LNCAP (cell line): ENCODE results near the gene PFDN6.

Experiments used
- TF ChIP-seq, protein P1 (sequence below): fragments of 450-650 bp; IDR thresholded peaks from 2 replicates; pipeline ENCODE4 v1.5.1; 2017; ENCODE audit warnings: mild to moderate bottlenecking

The PFDN6 gene

DNA sequence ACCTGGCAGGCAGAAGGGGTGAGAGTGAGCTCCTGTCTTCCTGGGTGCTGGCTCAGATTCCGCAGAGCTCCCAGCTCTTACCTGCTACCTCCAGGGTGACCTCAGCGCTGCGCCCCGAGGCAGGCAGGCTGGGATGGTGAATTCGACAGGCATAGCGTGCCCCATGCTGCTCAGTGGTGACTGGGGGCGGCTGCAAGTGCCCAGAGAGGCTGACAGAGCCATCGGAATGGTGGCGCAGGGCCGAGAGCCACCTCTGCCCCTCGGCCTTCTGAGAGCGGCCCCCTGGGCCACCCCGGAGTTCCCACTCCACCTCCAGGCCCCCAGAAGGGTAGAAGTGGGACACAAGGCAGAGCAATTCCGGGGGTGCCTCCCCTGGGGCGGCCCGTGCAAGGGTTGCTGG, 14.8 kb downstream of the PFDN6 start:
- TF ChIP-seq, protein P1, sequence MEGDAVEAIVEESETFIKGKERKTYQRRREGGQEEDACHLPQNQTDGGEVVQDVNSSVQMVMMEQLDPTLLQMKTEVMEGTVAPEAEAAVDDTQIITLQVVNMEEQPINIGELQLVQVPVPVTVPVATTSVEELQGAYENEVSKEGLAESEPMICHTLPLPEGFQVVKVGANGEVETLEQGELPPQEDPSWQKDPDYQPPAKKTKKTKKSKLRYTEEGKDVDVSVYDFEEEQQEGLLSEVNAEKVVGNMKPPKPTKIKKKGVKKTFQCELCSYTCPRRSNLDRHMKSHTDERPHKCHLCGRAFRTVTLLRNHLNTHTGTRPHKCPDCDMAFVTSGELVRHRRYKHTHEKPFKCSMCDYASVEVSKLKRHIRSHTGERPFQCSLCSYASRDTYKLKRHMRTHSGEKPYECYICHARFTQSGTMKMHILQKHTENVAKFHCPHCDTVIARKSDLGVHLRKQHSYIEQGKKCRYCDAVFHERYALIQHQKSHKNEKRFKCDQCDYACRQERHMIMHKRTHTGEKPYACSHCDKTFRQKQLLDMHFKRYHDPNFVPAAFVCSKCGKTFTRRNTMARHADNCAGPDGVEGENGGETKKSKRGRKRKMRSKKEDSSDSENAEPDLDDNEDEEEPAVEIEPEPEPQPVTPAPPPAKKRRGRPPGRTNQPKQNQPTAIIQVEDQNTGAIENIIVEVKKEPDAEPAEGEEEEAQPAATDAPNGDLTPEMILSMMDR, result no peak

DNA sequence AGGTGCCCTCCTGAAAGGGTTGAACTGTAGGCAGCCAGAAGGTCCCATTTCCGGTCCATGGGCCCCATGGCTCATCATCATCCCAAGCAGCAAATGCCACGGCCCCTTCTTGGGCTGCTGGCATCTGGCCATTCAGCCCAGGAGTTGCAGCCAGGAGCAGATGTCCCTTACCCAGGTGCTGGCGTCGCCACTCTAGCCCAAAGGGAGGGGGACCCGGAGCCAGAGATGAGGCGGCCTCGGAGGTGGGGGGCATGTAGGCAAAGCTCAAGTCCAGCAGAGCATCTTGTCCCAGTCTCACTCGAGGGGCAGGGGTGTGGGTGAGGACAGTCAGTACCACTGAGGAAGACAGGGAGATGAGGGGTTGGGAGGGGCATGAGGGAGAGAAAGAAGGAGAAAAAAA, 15.7 kb downstream of the PFDN6 start:
- TF ChIP-seq, protein P1, result no peak

DNA sequence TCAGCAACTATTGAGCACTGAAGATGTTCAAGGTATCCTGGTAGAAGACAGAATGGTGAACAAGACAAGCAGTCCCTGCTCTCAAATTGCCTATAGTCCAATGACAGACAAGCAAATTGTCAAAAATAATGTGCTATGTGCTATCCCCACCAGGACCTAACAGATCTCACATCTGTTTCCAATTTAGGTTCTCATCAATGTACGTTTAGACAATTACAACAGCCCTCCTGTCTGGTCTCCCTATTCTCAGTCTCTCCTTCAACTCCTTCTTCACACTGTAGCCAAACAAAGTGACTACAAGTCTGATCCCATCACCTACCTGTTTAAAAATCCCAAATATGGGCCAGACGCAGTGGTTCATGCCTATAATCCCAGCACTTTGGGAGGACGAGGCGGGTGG, 17.0 kb downstream of the PFDN6 start:
- TF ChIP-seq, protein P1, result no peak

DNA sequence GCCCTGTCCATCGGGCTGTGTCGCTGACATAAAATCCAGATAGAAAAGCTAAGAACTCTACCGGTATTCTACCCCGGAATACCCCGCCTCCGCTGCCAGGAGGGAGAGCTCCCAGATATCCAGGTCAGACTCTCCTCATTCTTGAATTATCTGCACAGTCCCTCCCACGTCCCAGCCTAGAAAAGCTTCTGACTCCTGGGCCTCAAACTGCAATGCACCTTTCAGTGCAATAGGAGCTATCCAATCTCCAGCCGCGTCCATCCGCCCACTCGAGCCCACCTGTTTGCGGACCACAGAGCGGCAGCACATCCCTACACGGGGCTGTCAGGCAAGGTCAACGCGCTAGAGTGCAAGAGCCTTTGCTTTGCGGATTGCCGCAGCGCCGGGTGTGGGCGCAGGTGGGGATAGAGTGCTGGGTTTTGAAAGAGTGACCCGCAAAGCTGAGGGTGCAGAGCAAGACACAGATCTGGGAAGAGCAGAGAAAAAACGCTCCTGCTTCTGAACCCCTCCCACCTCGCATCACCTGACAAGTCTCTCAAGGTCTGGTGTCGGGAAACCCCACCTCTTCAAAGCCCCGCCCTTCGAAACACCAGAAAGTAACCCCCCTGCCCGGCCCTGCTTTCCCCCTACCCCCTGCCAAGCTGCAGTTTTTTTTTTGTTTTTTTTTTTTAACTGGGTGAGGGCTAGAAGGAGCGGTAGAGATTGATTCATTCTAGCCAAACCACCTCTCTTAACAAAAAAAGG, 23.1 kb downstream of the PFDN6 start:
- TF ChIP-seq, protein P1, result no peak

DNA sequence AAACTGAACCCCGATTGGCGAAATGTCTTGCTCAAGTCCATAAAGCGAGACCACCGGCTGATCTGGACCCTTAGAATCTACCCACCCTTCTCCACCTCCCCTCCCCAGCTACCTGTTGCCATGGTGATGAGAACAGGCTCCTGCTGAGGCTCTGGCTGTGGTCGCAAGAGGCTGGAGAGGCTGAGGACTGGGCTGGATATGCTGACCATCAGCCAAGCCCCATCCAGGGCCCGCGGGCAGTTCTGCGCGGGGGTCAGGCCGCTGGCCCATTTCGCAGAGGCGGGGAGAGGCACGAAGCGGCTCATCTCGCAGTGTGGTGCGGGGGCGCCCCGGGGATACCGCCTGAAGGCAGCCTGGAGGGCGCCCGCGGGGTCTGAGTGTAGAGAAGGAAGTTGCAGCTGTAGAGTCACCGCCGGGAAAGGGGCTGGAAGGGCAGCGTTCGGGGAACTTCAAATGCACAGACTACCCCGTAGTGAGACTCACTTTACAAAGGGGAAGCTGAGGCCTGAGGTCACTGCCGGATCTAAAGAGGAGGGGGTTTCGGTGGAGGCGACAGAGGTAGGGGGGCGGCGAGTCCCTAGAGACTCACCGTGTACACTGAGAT, 23.8 kb downstream of the PFDN6 start:
- TF ChIP-seq, protein P1, result no peak

DNA sequence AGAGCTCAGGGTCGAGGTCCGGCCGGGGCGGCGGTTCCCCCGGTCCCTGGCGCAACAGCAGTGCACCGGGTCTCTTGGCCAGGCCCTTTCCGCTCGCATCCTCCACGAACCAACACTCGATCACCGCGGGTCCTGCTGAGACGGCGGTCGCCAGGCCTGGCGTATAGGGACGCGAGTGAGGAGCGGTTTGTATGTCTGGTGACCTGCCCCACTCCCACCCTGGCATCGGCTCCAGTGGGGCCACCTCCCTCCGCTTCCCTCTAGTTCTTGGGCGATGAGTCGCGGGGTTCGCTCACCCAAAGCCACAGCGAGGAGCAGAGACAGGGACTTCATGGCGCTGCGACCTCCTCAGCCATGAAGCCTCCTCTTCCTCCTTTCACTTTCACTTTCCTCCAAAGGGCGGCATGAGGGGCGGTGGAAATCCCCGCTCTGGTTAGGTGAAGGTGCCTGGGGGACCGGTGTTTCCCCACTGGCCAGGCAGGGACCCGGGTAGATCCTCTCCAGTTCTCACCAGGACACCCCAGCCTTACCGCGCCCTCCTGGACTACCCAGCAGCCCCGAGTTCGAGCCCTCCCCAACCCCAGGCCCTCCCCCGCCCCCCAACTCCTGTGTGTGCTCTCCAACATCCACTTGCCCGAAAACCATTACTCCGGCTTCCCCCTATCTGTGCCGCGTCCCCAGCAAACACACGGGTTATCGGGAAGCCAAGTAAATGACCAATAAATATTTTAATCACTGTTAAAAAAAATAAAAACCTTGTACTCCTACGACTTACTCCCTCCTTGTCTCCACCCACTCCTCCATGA, 24.5 kb downstream of the PFDN6 start, which contains the start of gene TAPBP:
TSS of gene TAPBP (minus strand) at position 370 of the 806 bp plus-strand sequence. CDS start at position 333, 37 bp downstream.
- TF ChIP-seq, protein P1, result no peak

DNA sequence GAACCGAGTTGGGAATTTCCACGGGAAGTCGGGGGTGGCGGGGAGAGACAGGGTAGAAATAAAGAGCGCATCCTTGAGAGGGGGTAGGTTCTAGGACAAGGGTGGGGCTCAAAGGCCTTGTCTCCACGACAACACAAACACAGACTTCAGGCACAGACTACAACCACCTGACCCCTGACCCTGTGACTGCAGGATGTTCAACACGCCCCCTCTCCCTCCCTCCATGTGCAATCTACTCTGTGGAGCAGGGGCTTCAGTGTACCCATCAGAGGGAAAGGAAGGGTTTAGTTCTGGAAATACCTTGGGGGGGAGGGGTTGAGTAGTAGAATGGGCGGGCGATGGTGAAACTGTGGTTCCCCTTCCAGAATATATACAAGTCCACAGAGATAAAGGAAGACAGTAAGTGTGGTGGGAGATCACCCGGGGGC, 25.1 kb downstream of the PFDN6 start:
- TF ChIP-seq, protein P1, result no peak
